Endothelial cell of umbilical vein (primary cell): ENCODE measurements around the gene LECT2. TPM values are rescaled to one million over a fixed set of nuclear protein-coding genes. Genes with fewer than 3 reads are reported as not detected.

ENCODE experiments used
- BruUV-seq: library from RNA; stranded (reverse); fragments of 400-500 nt; replicated peaks from 2 replicates; lab custom pipeline; 2021; lab: Mats Ljungman, UMichigan
- CTCF ChIA-PET: fragments of 300-600, 350-600 bp; sonication (Branson Sonifier 250); formaldehyde crosslinking; loops from one replicate; lab custom pipeline; 2021; ENCODE audit warnings: antibody characterized with exemption, inconsistent platforms; lab: Charles Lee
- POLR2A ChIA-PET: fragments of 300-600, 350-600 bp; sonication (Branson Sonifier 250); formaldehyde crosslinking; loops from one replicate; lab custom pipeline; 2021; ENCODE audit warnings: antibody characterized with exemption, inconsistent platforms; lab: Charles Lee
- DNase-seq: peaks from one replicate; pipeline ENCODE4 v3.0.0-alpha.2; 2011; ENCODE audit warnings: low read depth, low spot score
- FAIRE-seq: peaks from 2 replicates; lab custom pipeline; 2011; peaks lifted over from hg19 to GRCh38; lab: Jason Lieb, UNC
- H2AFZ ChIP-seq: 2 replicates; pipeline ENCODE4 v1.6.0; 2012; ENCODE audit warnings: low read depth, low read length, control low read depth, inconsistent platforms
- H3K27ac ChIP-seq: 2 replicates; pipeline ENCODE4 v1.5.1; 2011; ENCODE audit warnings: low read depth, mild to moderate bottlenecking, control low read depth, low read length, moderate library complexity; ENCODE audit not compliant: insufficient read depth
- H3K27me3 ChIP-seq, 2 experiments: 2 replicates each; pipeline versions ENCODE4 v1.6.0 to v1.6.1; 2011; ENCODE audit warnings: low read length in 2 of 2, mixed read lengths in 1 of 2; ENCODE audit not compliant: control insufficient read depth in 2 of 2, insufficient read depth in 2 of 2
- H3K36me3 ChIP-seq, 2 experiments: 2 replicates in 1 of 2; 3 replicates in 1 of 2; pipeline ENCODE4 v1.5.1; 2011; ENCODE audit warnings: low read length in 2 of 2, mild to moderate bottlenecking in 1 of 2, moderate library complexity in 1 of 2; ENCODE audit not compliant: control insufficient read depth in 2 of 2, insufficient read depth in 2 of 2; ENCODE audit errors: extremely low read depth in 1 of 2
- H3K4me1 ChIP-seq: 3 replicates; pipeline ENCODE4 v1.5.1; 2011; ENCODE audit warnings: mild to moderate bottlenecking, low read length; ENCODE audit not compliant: control insufficient read depth, insufficient read depth; ENCODE audit errors: extremely low read depth
- H3K4me2 ChIP-seq: 2 replicates; pipeline ENCODE4 v1.6.1; 2011; ENCODE audit warnings: low read length, control low read depth, mixed read lengths; ENCODE audit not compliant: insufficient read depth
- H3K4me3 ChIP-seq, 3 experiments: fragments of 200-600 bp in 1 of 3; sonication (generic), shearing (Covaris generic) in 1 of 3; replicated peaks in 1 of 3; 2 replicates each; pipeline ENCODE4 v1.5.1; 2011 to 2016; ENCODE audit warnings: control low read depth in 3 of 3, low read length in 3 of 3, mild to moderate bottlenecking in 2 of 3, inconsistent platforms in 1 of 3, low read depth in 1 of 3, moderate library complexity in 1 of 3; ENCODE audit not compliant: insufficient read depth in 1 of 3
- H3K79me2 ChIP-seq: 2 replicates; pipeline ENCODE4 v1.6.0; 2012; ENCODE audit warnings: low read length, inconsistent platforms; ENCODE audit not compliant: control insufficient read depth, insufficient read depth
- H3K9ac ChIP-seq: replicated peaks from 2 replicates; pipeline ENCODE3; 2011; ENCODE audit warnings: low read length, control low read depth; ENCODE audit not compliant: insufficient read depth; ENCODE audit errors: extremely low read depth
- H3K9me1 ChIP-seq: replicated peaks from 3 replicates; pipeline ENCODE4 v1.6.0; 2011; ENCODE audit warnings: mild to moderate bottlenecking, low read length; ENCODE audit not compliant: control insufficient read depth, insufficient read depth; ENCODE audit errors: extremely low read depth
- H3K9me3 ChIP-seq: replicated peaks from 2 replicates; pipeline ENCODE4 v1.5.1; 2012; ENCODE audit warnings: low read length, inconsistent platforms; ENCODE audit not compliant: control insufficient read depth, insufficient read depth
- H4K20me1 ChIP-seq: replicated peaks from 2 replicates; pipeline ENCODE3; 2011; ENCODE audit warnings: mild to moderate bottlenecking, low read length; ENCODE audit not compliant: control insufficient read depth, insufficient read depth; ENCODE audit errors: extremely low read depth
- EZH2 ChIP-seq: IDR thresholded peaks from 2 replicates; pipeline ENCODE4 v1.6.1; 2012; ENCODE audit warnings: borderline replicate concordance, low read depth, mild to moderate bottlenecking, moderate library complexity, low read length, inconsistent platforms; ENCODE audit not compliant: severe bottlenecking
- FOS ChIP-seq: IDR thresholded peaks from 2 replicates; pipeline ENCODE4 v1.6.1; 2011; ENCODE audit warnings: mild to moderate bottlenecking, low read length, moderate library complexity, borderline replicate concordance; ENCODE audit not compliant: insufficient read depth
- GATA2 ChIP-seq: IDR thresholded peaks from 2 replicates; pipeline ENCODE4 v1.7.0; 2011; ENCODE audit warnings: low read depth, mild to moderate bottlenecking, moderate library complexity, mixed read lengths, low read length; ENCODE audit not compliant: insufficient read length, insufficient read depth
- JUN ChIP-seq: IDR thresholded peaks from 2 replicates; pipeline ENCODE4 v1.6.1; 2011; ENCODE audit warnings: borderline replicate concordance, low read depth; ENCODE audit not compliant: insufficient read length, insufficient read depth
- MAX ChIP-seq: IDR thresholded peaks from 2 replicates; pipeline ENCODE4 v1.6.1; 2011; ENCODE audit not compliant: insufficient read depth, insufficient read length
- POLR2A ChIP-seq: IDR thresholded peaks from 2 replicates; pipeline ENCODE4 v1.6.1; 2012; ENCODE audit warnings: low read depth, mild to moderate bottlenecking, control low read depth, low read length
- POLR2AphosphoS5 ChIP-seq: IDR thresholded peaks from 2 replicates; pipeline ENCODE4 v1.6.1; 2012; ENCODE audit warnings: low read depth, mild to moderate bottlenecking, control low read depth, low read length, moderate library complexity; ENCODE audit not compliant: insufficient read depth
- dilution Hi-C: fragments of 300-500 bp; cut with MboI; formaldehyde crosslinking; loops from one replicate; pipeline ENCODE4 v1.15.0; 2019; ENCODE audit warnings: low sequenced_read_pairs; ENCODE audit not compliant: extremely low pct_ligation_motif_present
- intact Hi-C: fragments of 100-400 bp; cut with micrococcal nuclease; formaldehyde crosslinking; loops from one replicate; pipeline ENCODE4 v1.10.0; 2022
- polyA plus RNA-seq, 4 experiments: library from polyadenylated mRNA; depleted of rRNA in 3 of 4; stranded (reverse) in 3 of 4; unstranded in 1 of 4; fragments of >200 nt; gene quantifications; 2 replicates each; pipeline versions ENCODE4 v1.2.1 to v1.2.3, GENCODE V29; 2011 to 2012; ENCODE audit warnings: missing spikeins in 1 of 4
- total RNA-seq: library from RNA; stranded (reverse); gene quantifications from 2 replicates; pipeline ENCODE4 v1.2.3, GENCODE V29; 2021
- TF ChIP-seq, protein P1 (sequence below), 2 donors: IDR thresholded peaks; 1 replicate in 1 of 2; 2 replicates in 1 of 2; pipeline ENCODE4 v1.5.1; 2011; ENCODE audit warnings: low read length in 2 of 2, mild to moderate bottlenecking in 2 of 2, moderate library complexity in 2 of 2, control low read depth in 1 of 2, inconsistent platforms in 1 of 2, low read depth in 1 of 2; ENCODE audit not compliant: insufficient read depth in 1 of 2; ENCODE audit errors: extremely low read depth in 1 of 2

Gene LECT2
- total and polyA plus RNA-seq, 2 donors (not counting 3 experiments of a cell fraction or from before 2014, with no cell fraction given), result not detected

- Histone ChIP-seq H2AFZ (no peak overlapping the region), H3K4me1 (no peaks in the 10 kb centered on the region), H3K9me1 (peaks cover 2% of the 10 kb centered on the region), H3K4me3 (no peak overlapping the region), H3K27ac (no peak overlapping the region), H3K27me3 (peaks cover 11 to 49% of the 10 kb centered on the region in 2 experiments), H3K4me2 (no peak overlapping the region), H3K36me3 (no peaks in the 10 kb centered on the region), H3K9me3 (no peaks in the 10 kb centered on the region), H3K9ac (no peak overlapping the region), H4K20me1 (no peaks in the 10 kb centered on the region), H3K79me2 (no peaks in the 10 kb centered on the region)
- intact Hi-C loops (no loop called here), dilution Hi-C loops (no loop called here)
- BruUV-seq, result no TSS peak
- FAIRE-seq (no peak), DNase-seq (no peak)
- CTCF ChIA-PET, result interaction anchor here (1.1 to 1.5 kb wide), 3 partner anchors 10 to 140 kb away, joined by 3 to 5 read pairs (median 4); no protein-coding TSS in a partner anchor
- POLR2A ChIA-PET, result no interaction called here
- TF ChIP-seq POLR2AphosphoS5, result no peak
Measured at GRCh38 chr5:135941711-135942110, 13.1 kb downstream of the LECT2 start.

GRCh38 chr5:135937245-135937911 lies 17.4 kb downstream of the LECT2 start:
- H3K27me3 ChIP-seq, result peaks cover 19 to 70% of the 10 kb centered on the region in 2 experiments
- intact Hi-C loops (no loop called here), dilution Hi-C loops (no loop called here)
- no peak for TF ChIP-seq FOS
- TF ChIP-seq EZH2, result no peak
- TF ChIP-seq, protein P1, sequence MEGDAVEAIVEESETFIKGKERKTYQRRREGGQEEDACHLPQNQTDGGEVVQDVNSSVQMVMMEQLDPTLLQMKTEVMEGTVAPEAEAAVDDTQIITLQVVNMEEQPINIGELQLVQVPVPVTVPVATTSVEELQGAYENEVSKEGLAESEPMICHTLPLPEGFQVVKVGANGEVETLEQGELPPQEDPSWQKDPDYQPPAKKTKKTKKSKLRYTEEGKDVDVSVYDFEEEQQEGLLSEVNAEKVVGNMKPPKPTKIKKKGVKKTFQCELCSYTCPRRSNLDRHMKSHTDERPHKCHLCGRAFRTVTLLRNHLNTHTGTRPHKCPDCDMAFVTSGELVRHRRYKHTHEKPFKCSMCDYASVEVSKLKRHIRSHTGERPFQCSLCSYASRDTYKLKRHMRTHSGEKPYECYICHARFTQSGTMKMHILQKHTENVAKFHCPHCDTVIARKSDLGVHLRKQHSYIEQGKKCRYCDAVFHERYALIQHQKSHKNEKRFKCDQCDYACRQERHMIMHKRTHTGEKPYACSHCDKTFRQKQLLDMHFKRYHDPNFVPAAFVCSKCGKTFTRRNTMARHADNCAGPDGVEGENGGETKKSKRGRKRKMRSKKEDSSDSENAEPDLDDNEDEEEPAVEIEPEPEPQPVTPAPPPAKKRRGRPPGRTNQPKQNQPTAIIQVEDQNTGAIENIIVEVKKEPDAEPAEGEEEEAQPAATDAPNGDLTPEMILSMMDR (IDR thresholded peaks at IDR 0.05; ENCODE audit: extremely low read depth in 1 of 2, insufficient read depth in 1 of 2, low read depth in 1 of 2, low read length in 2 of 2), result no peak
- TF ChIP-seq JUN, result no peak
- no peak for TF ChIP-seq POLR2A
- TF ChIP-seq GATA2, result no peak
- TF ChIP-seq POLR2AphosphoS5, result no peak
- no peak for TF ChIP-seq MAX
- FAIRE-seq (no peak), DNase-seq (no peak)
- BruUV-seq, result no TSS peak
- H3K4me1 ChIP-seq, result no peaks in the 10 kb centered on the region
- H3K4me3 ChIP-seq, result no peak overlapping the region
- H3K79me2 ChIP-seq, result no peaks in the 10 kb centered on the region
- POLR2A ChIA-PET, result no interaction called here
- peaks cover 2% of the 10 kb centered on the region for H3K9me1 ChIP-seq
- CTCF ChIA-PET, result interaction anchor here (0.9 to 1.5 kb wide), 6 partner anchors 8 to 371 kb away, joined by 3 read pairs; no protein-coding TSS in a partner anchor
- H2AFZ ChIP-seq, result no peak overlapping the region
- no peak overlapping the region for H3K4me2 ChIP-seq
- H3K9ac ChIP-seq, result no peak overlapping the region
- no peak overlapping the region for H3K27ac ChIP-seq
- no peaks in the 10 kb centered on the region for H3K9me3 ChIP-seq
- H4K20me1 ChIP-seq, result no peaks in the 10 kb centered on the region
- H3K36me3 ChIP-seq, result no peaks in the 10 kb centered on the region
